Mononuclear cell (primary cell): Measurements from ENCODE around the gene COL15A1. TPM values are rescaled to one million over a fixed set of nuclear protein-coding genes. Genes with fewer than 3 reads are reported as not detected.

ENCODE experiments used
- H3K27me3 ChIP-seq: 2 replicates; pipeline ENCODE4 v1.6.0; 2011; ENCODE audit warnings: low read length, control low read depth; ENCODE audit not compliant: insufficient read depth
- H3K4me1 ChIP-seq: 2 replicates; pipeline ENCODE4 v1.5.1; 2011; ENCODE audit warnings: mild to moderate bottlenecking, low read length, control low read depth; ENCODE audit not compliant: insufficient read depth
- H3K4me3 ChIP-seq: 2 replicates; pipeline ENCODE4 v1.5.1; 2011; ENCODE audit warnings: mild to moderate bottlenecking, low read length, moderate library complexity
- H3K9me3 ChIP-seq: 2 replicates; pipeline ENCODE4 v1.5.1; 2011; ENCODE audit warnings: low read depth, mild to moderate bottlenecking, control low read depth, low read length
- total RNA-seq: library from RNA; depleted of rRNA; stranded (reverse); fragments of >200 nt; gene quantifications from one replicate; pipeline ENCODE4 v1.2.3, GENCODE V29; 2012

COL15A1 gene
- total RNA-seq, 1 donor = not detected

DNA sequence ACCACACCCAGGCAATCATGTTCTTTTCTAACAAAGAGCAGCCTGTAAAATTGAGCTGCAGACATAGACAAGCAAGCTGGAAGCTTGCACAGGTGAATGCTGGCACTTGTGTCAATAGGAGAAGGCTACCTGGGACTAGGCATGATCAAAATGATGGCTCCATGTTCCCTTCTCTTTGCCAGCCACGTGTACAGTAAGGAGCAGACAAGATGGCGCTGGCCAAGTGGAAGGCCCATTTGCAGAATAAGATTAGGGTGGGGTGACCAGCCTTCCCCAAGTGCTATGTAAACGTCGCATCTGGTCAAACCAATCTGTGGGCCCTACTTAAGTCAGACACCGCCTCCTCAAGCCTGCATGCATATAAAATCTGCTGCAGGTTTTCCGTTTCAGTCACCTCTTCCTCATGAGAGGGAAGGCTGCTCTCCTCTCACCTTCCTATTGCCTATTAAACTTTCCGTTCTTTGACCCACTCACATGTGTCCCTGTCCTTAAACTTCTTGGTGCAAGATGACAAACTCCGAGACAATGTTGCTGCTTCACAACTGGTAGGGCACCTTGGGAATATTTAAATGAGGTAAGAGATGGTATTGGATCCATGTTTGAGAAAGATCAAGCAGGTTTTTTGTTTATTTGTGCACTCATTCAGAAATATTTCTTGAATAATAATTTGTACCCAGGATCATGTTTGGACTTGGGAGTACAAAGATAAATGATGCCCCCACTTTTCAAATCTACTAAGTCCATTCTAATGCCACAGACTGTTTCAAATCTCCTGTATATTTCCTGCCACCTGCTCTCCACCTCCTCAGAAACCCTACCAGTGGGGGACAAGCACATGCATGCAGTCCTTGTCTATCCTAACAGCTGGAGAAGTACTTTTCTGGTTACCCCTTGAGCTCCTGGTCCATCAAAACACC, 130.5 kb downstream of the COL15A1 start:
- no peak overlapping the region for H3K4me3 ChIP-seq
- H3K27me3 ChIP-seq = no peaks in the 10 kb centered on the region
- no peaks in the 10 kb centered on the region for H3K9me3 ChIP-seq
- H3K4me1 ChIP-seq = peaks cover 28% of the 10 kb centered on the region

- Histone ChIP-seq H3K27me3 (no peaks in the 10 kb centered on the region), H3K9me3 (no peaks in the 10 kb centered on the region), H3K4me3 (no peak overlapping the region)
These were observed 131.2 kb downstream of the COL15A1 start for GRCh38 chr9:99074902-99075245.

GRCh38 chr9:99075246-99075912, 131.7 kb downstream of the COL15A1 start:
- H3K4me3 ChIP-seq = no peak overlapping the region
- peaks cover 24% of the 10 kb centered on the region for H3K4me1 ChIP-seq
- H3K9me3 ChIP-seq = no peaks in the 10 kb centered on the region
- H3K27me3 ChIP-seq = no peaks in the 10 kb centered on the region

More at GRCh38 chr9:99074902-99075245, 131.2 kb downstream of the COL15A1 start:
- peaks cover 24% of the 10 kb centered on the region for H3K4me1 ChIP-seq

- Histone ChIP-seq H3K27me3 (no peaks in the 10 kb centered on the region), H3K4me1 (peaks cover 24% of the 10 kb centered on the region), H3K4me3 (no peak overlapping the region), H3K9me3 (no peaks in the 10 kb centered on the region)
These were observed 132.3 kb downstream of the COL15A1 start for GRCh38 chr9:99076030-99076429.

DNA sequence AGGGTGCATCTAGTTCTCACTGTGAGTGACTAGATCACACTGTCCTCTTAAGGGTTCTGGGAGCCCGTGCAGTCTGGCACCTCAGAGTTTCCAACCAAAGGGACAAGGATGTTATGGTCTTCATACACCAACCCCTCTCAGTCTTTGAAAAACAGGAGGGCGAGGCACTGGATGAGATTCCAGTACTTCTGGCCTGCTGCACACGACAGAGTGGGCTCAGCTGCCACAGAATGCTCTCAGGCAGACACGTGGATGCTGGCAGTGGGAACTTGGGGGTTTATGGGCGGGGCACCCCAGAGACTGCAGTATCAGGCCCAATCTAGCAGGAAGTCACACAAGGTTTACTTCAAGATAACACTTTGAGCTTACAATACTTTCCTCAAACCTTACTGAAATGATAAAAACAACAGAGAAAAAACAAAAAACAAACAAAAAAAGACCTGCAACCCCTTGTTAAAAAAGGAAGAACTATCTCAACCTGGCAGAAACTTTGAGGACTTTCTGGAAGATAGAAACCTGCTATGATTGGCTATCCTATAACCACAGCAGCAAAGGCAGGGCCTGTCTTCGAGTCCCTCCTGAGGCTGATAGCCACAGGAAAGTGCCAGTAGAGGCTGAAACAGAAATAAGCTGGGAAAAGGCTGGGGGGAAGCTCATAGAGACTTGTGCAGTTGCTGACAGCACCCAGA, 132.9 kb downstream of the COL15A1 start:
- peaks cover 24% of the 10 kb centered on the region for H3K4me1 ChIP-seq
- no peaks in the 10 kb centered on the region for H3K27me3 ChIP-seq
- H3K9me3 ChIP-seq = no peaks in the 10 kb centered on the region
- H3K4me3 ChIP-seq = no peak overlapping the region

- no peak overlapping the region for H3K4me3 ChIP-seq
- H3K4me1 ChIP-seq = peaks cover 24% of the 10 kb centered on the region
- no peaks in the 10 kb centered on the region for H3K9me3 ChIP-seq
- no peaks in the 10 kb centered on the region for H3K27me3 ChIP-seq
These were observed 135.0 kb downstream of the COL15A1 start for GRCh38 chr9:99078717-99079116.

DNA sequence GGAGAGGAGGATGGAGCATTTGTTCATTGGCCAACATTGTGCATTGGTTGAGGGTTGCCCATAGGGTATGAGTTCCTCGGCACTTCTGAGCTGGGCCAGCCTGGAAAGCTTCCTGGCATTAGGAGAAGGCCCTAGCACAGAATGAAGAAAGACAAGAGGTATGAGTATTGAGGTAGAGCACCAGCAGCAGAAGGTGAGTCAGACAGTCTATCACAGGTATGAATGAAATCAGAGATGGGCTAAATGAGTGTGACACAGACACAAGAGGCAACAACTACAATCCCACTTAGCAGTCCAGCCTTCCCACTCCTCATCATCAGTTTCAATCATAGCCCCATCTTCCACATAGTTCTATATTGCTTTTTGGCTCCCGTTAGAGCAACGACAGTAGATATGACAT, 135.8 kb downstream of the COL15A1 start:
- Histone ChIP-seq H3K9me3 (no peaks in the 10 kb centered on the region), H3K4me1 (peaks cover 24% of the 10 kb centered on the region), H3K27me3 (no peaks in the 10 kb centered on the region), H3K4me3 (no peak overlapping the region)

- no peaks in the 10 kb centered on the region for H3K9me3 ChIP-seq
- no peak overlapping the region for H3K4me3 ChIP-seq
- H3K4me1 ChIP-seq = peaks cover 13% of the 10 kb centered on the region
- no peaks in the 10 kb centered on the region for H3K27me3 ChIP-seq
These were observed 139.3 kb downstream of the COL15A1 start for GRCh38 chr9:99083051-99083450.

- H3K27me3 ChIP-seq = no peaks in the 10 kb centered on the region
- H3K4me3 ChIP-seq = no peak overlapping the region
- H3K9me3 ChIP-seq = no peaks in the 10 kb centered on the region
- H3K4me1 ChIP-seq = peaks cover 13% of the 10 kb centered on the region
These were observed 142.5 kb downstream of the COL15A1 start for GRCh38 chr9:99085949-99086948.

- H3K9me3 ChIP-seq = no peaks in the 10 kb centered on the region
- H3K27me3 ChIP-seq = no peaks in the 10 kb centered on the region
- H3K4me3 ChIP-seq = no peak overlapping the region
- peaks cover 18% of the 10 kb centered on the region for H3K4me1 ChIP-seq
These were observed 143.8 kb downstream of the COL15A1 start for GRCh38 chr9:99087462-99087861.

GRCh38 chr9:99090336-99091130, 146.8 kb downstream of the COL15A1 start:
- peaks cover 33% of the 10 kb centered on the region for H3K4me1 ChIP-seq
- H3K9me3 ChIP-seq = no peaks in the 10 kb centered on the region
- H3K4me3 ChIP-seq = no peak overlapping the region
- H3K27me3 ChIP-seq = no peaks in the 10 kb centered on the region

DNA sequence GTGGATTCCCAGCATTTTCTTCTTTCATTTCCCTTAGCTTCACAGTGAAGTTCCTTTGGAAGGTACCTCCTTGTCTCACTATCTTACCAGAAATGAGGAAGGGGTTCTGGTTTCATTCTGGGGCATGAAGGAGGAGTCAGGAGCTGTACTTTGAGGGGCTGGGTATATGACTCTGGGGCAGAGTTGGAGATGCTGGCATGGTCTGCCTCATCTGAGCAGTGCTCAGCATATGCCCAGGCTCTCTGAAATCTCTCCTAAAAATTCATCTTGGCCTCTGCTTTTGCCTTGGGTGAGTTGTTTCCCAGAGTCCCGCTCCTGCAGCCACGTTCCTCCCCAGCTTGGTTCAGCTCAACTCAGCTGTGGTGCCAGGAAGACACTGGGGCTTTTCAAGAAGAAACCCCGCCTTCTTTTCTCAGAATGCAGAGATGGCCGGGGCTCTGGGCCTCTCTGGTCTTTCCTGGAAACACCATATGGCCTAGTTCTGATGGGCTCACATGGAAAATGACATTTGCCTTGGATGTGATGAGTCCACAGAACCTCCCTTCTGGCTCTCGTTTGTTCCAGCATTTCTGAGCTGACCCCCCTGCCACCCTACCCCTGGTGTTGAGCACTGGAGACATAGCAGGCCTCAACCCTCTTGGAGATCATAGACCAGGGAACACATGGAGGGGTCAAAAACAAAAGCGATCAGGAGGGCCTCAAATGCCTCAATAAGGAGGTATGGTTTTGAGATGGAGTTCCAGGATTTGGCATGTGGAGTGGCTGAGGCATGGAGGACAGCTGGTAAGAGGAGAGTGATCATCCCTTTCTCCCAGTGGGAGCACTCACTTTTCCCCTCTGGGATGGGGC, 149.2 kb downstream of the COL15A1 start:
- Histone ChIP-seq H3K27me3 (no peaks in the 10 kb centered on the region), H3K4me3 (no peak overlapping the region), H3K9me3 (no peaks in the 10 kb centered on the region), H3K4me1 (peaks cover 20% of the 10 kb centered on the region)

DNA sequence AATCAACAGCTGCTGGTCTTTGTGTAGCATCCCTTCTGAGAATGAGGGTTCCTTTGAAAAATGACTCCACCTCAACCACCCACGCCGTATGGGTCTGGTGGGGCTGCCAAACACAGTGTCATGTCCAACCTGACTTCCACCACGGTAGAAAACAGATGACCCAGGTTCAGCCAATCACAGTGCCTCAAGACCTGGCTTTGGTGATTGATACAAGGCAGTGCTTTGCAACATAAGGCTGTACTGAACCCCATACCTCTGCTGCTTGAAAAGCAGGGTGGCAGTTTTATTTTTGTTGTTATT, 149.7 kb downstream of the COL15A1 start:
- Histone ChIP-seq H3K9me3 (no peaks in the 10 kb centered on the region), H3K4me3 (no peak overlapping the region), H3K4me1 (peaks cover 20% of the 10 kb centered on the region), H3K27me3 (no peaks in the 10 kb centered on the region)
